Activated T-cell treated with anti-CD3 and anti-CD28 coated beads, Interleukin-2, amount 50 U/mL, for 4 hours (primary cell): ENCODE results near the gene ETV3. TPM values are rescaled to one million over a fixed set of nuclear protein-coding genes. Genes with fewer than 3 reads are reported as not detected.

Experiments
- ATAC-seq, 2 donors: fragments of 200-7000 bp; cut with Tn5 transposase; one replicate each; pipeline ENCODE4 v1.10.0; 2021
- DNase-seq: peaks from one replicate; pipeline ENCODE4 v3.0.0-alpha.2; 2020
- H3K27me3 Mint-ChIP-seq: one replicate; pipeline ENCODE4 v1.8.0; 2021; ENCODE audit warnings: low read depth, mixed read lengths
- H3K36me3 Mint-ChIP-seq: one replicate; pipeline ENCODE4 v1.8.0; 2022; ENCODE audit warnings: mixed read lengths; ENCODE audit not compliant: insufficient read depth
- H3K4me1 Mint-ChIP-seq: one replicate; pipeline ENCODE4 v1.8.0; 2021; ENCODE audit warnings: low read depth, mixed read lengths
- H3K4me3 Mint-ChIP-seq: one replicate; pipeline ENCODE4 v1.8.0; 2021; ENCODE audit warnings: mild to moderate bottlenecking, moderate library complexity, mixed read lengths
- H3K9me3 Mint-ChIP-seq: one replicate; pipeline ENCODE4 v1.8.0; 2021; ENCODE audit warnings: mixed read lengths
- total RNA-seq, 3 donors: library from RNA; stranded (reverse); gene quantifications; one replicate each; pipeline ENCODE4 v1.2.1, GENCODE V29; 2021

Gene ETV3
- total RNA-seq, 3 donors from 2014 or later = 20.3 to 23.5 (median 21.2) TPM

GRCh38 chr1:157152510-157152909, 14.3 kb upstream of the ETV3 start:
- DNase-seq (no peak), ATAC-seq (no peak)
- Mint-ChIP-seq H3K4me3 (no peak overlapping the region), H3K36me3 (no peaks in the 10 kb centered on the region), H3K9me3 (no peaks in the 10 kb centered on the region), H3K27me3 (peaks cover 11% of the 10 kb centered on the region), H3K4me1 (peaks cover 27% of the 10 kb centered on the region)

DNA sequence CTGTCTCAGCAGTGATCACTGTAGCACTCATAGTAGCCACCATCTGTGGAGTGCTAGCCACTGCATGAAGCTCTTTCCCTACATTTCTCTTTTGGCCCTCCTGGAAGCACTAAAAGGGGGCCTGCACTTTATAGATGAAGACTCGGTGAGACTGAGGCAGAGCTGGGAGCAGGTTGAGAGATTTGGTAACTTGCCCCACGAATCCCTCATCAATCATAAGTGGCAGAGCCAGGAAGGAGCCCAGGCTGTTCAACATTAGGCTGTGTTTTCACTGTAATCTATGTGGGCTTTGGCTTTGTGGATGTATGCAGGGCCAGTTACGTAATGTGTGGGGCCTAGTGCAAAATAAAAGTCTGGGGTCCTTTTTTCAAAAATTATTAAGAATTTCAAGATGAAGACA, 13.3 kb upstream of the ETV3 start:
- H3K9me3 Mint-ChIP-seq = no peaks in the 10 kb centered on the region
- no peak for ATAC-seq
- no peak for DNase-seq
- H3K27me3 Mint-ChIP-seq = peaks cover under 1% of the 10 kb centered on the region
- H3K4me1 Mint-ChIP-seq = peaks cover 27% of the 10 kb centered on the region
- H3K36me3 Mint-ChIP-seq = no peaks in the 10 kb centered on the region
- no peak overlapping the region for H3K4me3 Mint-ChIP-seq

DNA sequence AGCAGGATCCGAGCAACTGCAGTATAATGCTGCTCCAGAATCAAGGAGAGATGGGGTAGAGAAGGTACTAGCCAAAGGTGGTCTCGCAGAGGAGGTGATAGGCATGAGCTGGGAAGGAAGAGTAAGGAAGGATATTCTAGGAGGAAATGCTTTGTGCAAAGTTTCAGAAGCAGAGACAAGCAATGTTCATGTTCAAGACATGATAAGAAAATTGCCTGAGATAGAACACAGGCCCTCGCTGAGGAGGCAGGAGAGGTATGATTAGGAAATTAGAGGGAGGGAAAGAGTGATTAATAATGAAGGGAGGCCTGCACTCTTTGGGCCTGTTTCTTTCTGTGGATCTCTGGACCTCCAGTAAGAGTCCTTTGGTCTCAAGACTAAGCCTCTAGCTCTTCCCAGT, 12.9 kb upstream of the ETV3 start:
- DNase-seq (no peak), ATAC-seq (no peak)
- Mint-ChIP-seq H3K36me3 (no peaks in the 10 kb centered on the region), H3K4me3 (no peak overlapping the region), H3K4me1 (peaks cover 27% of the 10 kb centered on the region), H3K27me3 (no peaks in the 10 kb centered on the region), H3K9me3 (no peaks in the 10 kb centered on the region)

DNA sequence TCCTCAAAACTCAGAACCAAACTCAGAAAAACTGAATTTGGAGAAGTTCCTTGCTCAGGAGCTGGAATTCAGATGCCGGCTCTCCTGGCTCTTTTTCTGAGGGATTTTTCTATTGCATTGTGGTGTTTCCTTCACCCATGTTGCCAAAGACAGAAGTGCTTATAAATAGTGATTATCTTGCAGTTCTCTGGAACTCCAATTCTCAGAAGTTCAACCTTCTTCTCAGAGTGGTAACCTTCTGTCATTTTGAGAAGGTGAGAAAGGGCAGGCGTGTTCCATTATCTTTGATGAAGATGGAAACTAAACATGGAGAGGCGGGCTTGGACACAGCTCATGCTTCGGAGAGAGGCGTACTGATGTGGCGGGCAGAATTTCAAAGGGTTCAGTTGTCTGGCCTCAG, 12.4 kb upstream of the ETV3 start:
- H3K27me3 Mint-ChIP-seq = no peaks in the 10 kb centered on the region
- H3K4me1 Mint-ChIP-seq = peaks cover 24% of the 10 kb centered on the region
- H3K4me3 Mint-ChIP-seq = no peak overlapping the region
- ATAC-seq = no peak
- no peak for DNase-seq
- H3K36me3 Mint-ChIP-seq = no peaks in the 10 kb centered on the region
- no peaks in the 10 kb centered on the region for H3K9me3 Mint-ChIP-seq

DNA sequence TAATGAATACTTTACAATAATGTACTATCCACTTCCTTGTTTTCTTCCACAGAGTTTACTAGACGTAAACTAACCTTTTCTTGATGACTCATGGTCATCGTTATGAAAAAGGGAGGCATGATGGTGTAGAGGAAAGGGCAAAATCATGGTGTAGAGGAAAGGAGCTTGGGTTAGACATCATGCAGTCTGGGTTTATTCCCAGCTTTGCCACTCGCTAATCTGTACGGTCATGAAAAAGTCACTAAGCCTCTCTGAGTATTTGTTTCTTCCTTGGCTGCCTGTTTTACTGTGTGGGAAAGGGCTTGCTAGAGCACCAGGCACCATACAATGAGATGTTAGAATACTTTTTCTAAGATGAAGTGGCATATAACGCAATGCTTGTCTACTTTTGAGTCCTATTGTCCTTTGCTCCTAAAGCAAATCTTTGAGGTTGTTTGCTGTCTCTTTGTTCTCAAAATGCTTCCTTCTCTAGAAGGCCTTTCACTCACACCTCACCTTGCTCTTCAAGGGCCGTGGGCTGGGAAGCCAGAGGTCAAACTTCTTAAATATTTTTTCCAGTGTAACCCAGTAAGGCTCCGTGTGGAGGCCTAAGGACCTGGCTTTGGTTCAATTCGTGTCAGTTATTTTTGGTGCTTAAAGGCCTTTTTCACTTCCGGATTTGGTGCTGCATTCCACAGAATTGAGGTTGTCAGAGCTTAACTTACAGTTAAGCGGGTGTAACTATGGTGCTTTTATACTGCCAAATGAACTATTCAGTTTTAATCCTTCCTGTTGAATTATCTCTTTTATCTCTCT, 9.9 kb upstream of the ETV3 start:
- Mint-ChIP-seq H3K36me3 (no peaks in the 10 kb centered on the region), H3K4me3 (no peak overlapping the region), H3K4me1 (peaks cover 10% of the 10 kb centered on the region), H3K27me3 (no peaks in the 10 kb centered on the region), H3K9me3 (no peaks in the 10 kb centered on the region)
- DNase-seq = no peak
- ATAC-seq = no peak

DNA sequence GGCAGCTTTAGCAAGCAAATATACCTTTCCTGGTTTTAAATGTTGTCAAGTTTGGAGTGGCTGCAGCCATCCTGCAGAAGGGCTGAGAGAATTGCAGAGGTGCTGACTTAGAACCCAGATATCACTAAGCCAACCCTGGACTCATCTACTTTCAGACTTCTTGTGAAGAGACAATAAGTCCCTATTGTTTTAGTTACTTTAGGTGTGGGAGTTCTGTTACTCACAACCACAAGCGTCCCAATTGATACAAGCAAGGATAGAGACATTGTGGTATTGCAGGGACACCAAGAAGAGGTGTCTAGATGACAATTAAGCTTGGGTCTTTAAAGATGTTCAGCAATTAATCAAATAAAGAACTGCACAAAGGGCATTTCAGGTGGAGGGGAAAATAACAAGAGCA, 8.8 kb upstream of the ETV3 start:
- peaks cover 10% of the 10 kb centered on the region for H3K4me1 Mint-ChIP-seq
- no peaks in the 10 kb centered on the region for H3K27me3 Mint-ChIP-seq
- DNase-seq (no peak), ATAC-seq (peak; percentile 19 to 43)
- H3K36me3 Mint-ChIP-seq = no peaks in the 10 kb centered on the region
- no peaks in the 10 kb centered on the region for H3K9me3 Mint-ChIP-seq
- H3K4me3 Mint-ChIP-seq = no peak overlapping the region

GRCh38 chr1:157146244-157146643, 8.0 kb upstream of the ETV3 start:
- H3K27me3 Mint-ChIP-seq = no peaks in the 10 kb centered on the region
- H3K9me3 Mint-ChIP-seq = no peaks in the 10 kb centered on the region
- DNase-seq = no peak
- H3K4me3 Mint-ChIP-seq = no peak overlapping the region
- no peak for ATAC-seq
- no peaks in the 10 kb centered on the region for H3K36me3 Mint-ChIP-seq
- peaks cover 10% of the 10 kb centered on the region for H3K4me1 Mint-ChIP-seq

GRCh38 chr1:157145076-157145475, 6.9 kb upstream of the ETV3 start:
- H3K27me3 Mint-ChIP-seq = no peaks in the 10 kb centered on the region

DNA sequence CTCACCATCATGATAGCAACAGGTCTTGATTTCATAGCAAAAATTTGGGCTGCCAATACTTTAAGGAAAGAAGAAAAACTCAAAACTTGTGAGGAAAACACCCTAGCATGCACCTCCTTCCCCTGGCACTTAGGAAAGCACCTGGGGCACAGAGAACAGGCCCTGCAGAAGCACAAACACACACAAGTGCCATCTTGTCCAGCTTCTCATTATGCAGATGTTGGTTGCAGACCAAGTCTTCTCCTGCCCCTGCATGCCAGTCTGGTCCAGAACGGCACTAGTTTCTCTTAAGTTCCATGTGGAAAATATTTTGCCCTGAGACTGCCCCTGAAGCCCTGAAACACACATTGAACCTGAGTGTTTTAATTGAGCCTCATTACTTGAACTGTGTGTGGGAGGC, 6.3 kb upstream of the ETV3 start:
- H3K36me3 Mint-ChIP-seq = no peaks in the 10 kb centered on the region
- peaks cover 18% of the 10 kb centered on the region for H3K4me1 Mint-ChIP-seq
- H3K27me3 Mint-ChIP-seq = no peaks in the 10 kb centered on the region
- H3K9me3 Mint-ChIP-seq = no peaks in the 10 kb centered on the region
- H3K4me3 Mint-ChIP-seq = no peak overlapping the region
- no peak for DNase-seq
- no peak for ATAC-seq

More at GRCh38 chr1:157145076-157145475, 6.9 kb upstream of the ETV3 start:
- H3K36me3 Mint-ChIP-seq = no peaks in the 10 kb centered on the region
- H3K9me3 Mint-ChIP-seq = no peaks in the 10 kb centered on the region
- peaks cover 13% of the 10 kb centered on the region for H3K4me1 Mint-ChIP-seq
- ATAC-seq (no peak), DNase-seq (no peak)
- no peak overlapping the region for H3K4me3 Mint-ChIP-seq

DNA sequence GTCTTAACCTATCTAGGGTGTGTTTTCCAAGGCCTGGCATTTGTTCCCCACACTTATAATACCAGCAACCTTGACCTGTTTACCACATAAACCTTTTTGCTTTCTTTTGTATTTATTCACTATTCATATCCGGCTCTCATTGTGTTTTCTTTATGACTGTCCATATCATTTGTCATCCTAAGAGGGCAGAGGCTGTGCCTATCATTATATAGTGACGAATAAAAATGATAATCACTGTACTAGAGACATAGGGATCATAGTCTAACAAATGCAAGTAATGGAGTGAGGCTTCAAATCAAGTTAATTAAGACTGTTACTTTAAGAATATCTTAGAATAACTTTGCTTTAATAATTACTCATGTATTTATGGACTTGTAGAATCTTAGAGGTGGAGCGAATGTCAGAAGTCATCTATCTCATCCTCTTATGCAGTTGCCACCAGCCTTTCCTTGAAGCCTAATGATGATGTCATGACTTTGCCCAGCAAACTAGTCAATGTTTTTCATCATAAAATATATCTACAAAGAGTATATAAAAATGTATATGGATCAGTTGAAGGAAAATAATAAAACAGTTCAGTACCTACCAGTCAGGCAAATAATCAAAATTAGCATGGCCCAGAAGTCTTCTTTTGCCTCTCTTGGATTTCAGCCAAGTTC, 4.7 kb upstream of the ETV3 start:
- Mint-ChIP-seq H3K27me3 (no peaks in the 10 kb centered on the region), H3K9me3 (no peaks in the 10 kb centered on the region), H3K4me1 (peaks cover 24% of the 10 kb centered on the region), H3K4me3 (no peak overlapping the region), H3K36me3 (no peaks in the 10 kb centered on the region)
- ATAC-seq (no peak), DNase-seq (no peak)

- DNase-seq = no peak
- H3K27me3 Mint-ChIP-seq = no peaks in the 10 kb centered on the region
- peaks cover 28% of the 10 kb centered on the region for H3K4me1 Mint-ChIP-seq
- ATAC-seq = no peak
- H3K9me3 Mint-ChIP-seq = no peaks in the 10 kb centered on the region
- H3K4me3 Mint-ChIP-seq = no peak overlapping the region
- H3K36me3 Mint-ChIP-seq = no peaks in the 10 kb centered on the region
Measured at GRCh38 chr1:157142201-157142600, 4.0 kb upstream of the ETV3 start.

DNA sequence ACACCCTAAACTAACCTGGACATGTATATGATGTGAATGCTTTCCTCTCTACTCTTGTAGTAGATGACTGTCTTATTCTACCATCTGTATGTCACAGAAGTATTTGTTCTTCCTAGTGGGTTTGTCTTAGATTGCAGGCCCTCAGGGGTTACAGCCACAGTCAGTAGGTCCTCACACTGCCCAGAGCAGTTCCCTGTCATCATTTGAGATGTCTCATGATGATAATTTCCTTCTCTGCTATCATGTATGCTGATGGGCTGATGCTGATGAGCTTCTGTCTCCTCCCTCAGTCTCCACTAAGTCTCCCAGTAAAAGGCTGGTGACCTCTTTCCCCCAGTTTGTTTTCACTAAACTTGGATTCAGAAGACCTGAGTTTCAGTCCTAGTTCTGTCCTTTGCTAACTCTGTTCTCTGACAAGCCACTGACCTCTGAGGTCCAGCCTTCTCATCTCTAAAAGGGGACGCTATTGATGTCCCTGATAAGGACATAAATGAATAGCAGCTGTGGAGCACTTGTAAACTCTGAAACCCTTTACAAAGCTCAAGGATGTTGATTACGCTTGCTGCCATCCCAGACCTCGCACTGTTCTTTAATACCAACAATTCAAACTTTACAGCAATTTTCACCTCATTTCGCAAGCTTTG, 3.1 kb upstream of the ETV3 start:
- peaks cover under 1% of the 10 kb centered on the region for H3K36me3 Mint-ChIP-seq

GRCh38 chr1:157140063-157140588, 1.9 kb upstream of the ETV3 start:
- ATAC-seq (peak; percentile 58 to 64), DNase-seq (no peak)
- Mint-ChIP-seq H3K36me3 (peaks cover 9% of the 10 kb centered on the region), H3K9me3 (no peaks in the 10 kb centered on the region), H3K4me3 (no peak overlapping the region), H3K4me1 (peaks cover 49% of the 10 kb centered on the region), H3K27me3 (no peaks in the 10 kb centered on the region)

More for the DNA sequence above, 3.1 kb upstream of the ETV3 start:
- Mint-ChIP-seq H3K9me3 (no peaks in the 10 kb centered on the region), H3K4me1 (peaks cover 37% of the 10 kb centered on the region), H3K27me3 (no peaks in the 10 kb centered on the region), H3K4me3 (no peak overlapping the region)
- ATAC-seq (no peak), DNase-seq (no peak)

GRCh38 chr1:157139052-157139715, 989 bp upstream of the ETV3 start:
- ATAC-seq = no peak
- no peak for DNase-seq
- peaks cover 58% of the 10 kb centered on the region for H3K4me1 Mint-ChIP-seq
- H3K36me3 Mint-ChIP-seq = peaks cover 17% of the 10 kb centered on the region
- peak overlapping the region; percentile 98 for H3K4me3 Mint-ChIP-seq
- H3K9me3 Mint-ChIP-seq = no peaks in the 10 kb centered on the region
- H3K27me3 Mint-ChIP-seq = no peaks in the 10 kb centered on the region
